OCI-LY7 (cell line): Measurements from ENCODE around the gene KBTBD12.

Source experiments
- EZH2phosphoT487 ChIP-seq: fragments of 200-600 bp; sonication (generic); IDR thresholded peaks from 2 replicates; pipeline ENCODE4 v1.6.1; 2018; ENCODE audit warnings: low read depth, borderline replicate concordance, mild to moderate bottlenecking, mixed run types, antibody characterized with exemption, low read length, moderate library complexity, mixed read lengths
- TF ChIP-seq, protein P1 (sequence below): fragments of 200-600 bp; sonication (generic); conservative IDR thresholded peaks from 2 replicates; pipeline ENCODE4 v1.5.1; 2014; ENCODE audit warnings: mild to moderate bottlenecking, antibody characterized with exemption, low read length, moderate library complexity, mixed read lengths

DNA sequence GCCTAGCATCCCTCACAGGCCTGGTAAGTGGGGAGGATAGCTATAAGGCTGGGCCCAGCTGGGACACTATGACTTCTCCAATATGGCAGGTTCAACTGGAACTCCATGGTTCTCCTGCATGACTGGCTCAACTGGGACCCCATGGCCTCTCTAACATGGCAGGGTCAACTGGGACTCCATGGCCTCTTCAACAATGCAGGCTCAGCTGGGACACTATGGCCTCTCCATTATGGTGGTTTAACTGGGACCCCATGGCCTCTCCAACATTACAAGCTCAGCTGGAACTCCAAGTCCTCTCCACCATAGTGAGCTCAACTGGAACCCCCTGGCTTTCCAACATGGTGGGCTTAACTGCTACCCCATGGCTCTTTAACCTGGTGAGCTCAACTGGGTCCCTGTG is 79.0 kb downstream of the KBTBD12 start:
- TF ChIP-seq, protein P1, sequence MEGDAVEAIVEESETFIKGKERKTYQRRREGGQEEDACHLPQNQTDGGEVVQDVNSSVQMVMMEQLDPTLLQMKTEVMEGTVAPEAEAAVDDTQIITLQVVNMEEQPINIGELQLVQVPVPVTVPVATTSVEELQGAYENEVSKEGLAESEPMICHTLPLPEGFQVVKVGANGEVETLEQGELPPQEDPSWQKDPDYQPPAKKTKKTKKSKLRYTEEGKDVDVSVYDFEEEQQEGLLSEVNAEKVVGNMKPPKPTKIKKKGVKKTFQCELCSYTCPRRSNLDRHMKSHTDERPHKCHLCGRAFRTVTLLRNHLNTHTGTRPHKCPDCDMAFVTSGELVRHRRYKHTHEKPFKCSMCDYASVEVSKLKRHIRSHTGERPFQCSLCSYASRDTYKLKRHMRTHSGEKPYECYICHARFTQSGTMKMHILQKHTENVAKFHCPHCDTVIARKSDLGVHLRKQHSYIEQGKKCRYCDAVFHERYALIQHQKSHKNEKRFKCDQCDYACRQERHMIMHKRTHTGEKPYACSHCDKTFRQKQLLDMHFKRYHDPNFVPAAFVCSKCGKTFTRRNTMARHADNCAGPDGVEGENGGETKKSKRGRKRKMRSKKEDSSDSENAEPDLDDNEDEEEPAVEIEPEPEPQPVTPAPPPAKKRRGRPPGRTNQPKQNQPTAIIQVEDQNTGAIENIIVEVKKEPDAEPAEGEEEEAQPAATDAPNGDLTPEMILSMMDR: no peak
- no peak for TF ChIP-seq EZH2phosphoT487
